GM12892 (cell line): Measurements from ENCODE around the gene SUPT20H.

ENCODE experiments used
- DNase-seq: peaks from one replicate; pipeline ENCODE4 v3.0.0; 2011; ENCODE audit not compliant: insufficient read length
- FAIRE-seq: peaks from 2 replicates; lab custom pipeline; 2011; peaks lifted over from hg19 to GRCh38; lab: Jason Lieb, UNC
- POLR2A ChIP-seq: IDR thresholded peaks from 2 replicates; pipeline ENCODE4 v1.6.1; 2011; ENCODE audit warnings: low read depth, low read length, control low read depth
- POLR2AphosphoS5 ChIP-seq: IDR thresholded peaks from 2 replicates; pipeline ENCODE4 v1.6.1; 2011; ENCODE audit warnings: low read depth, low read length, control low read depth
- TAF1 ChIP-seq: IDR thresholded peaks from 2 replicates; pipeline ENCODE4 v1.6.1; 2011; ENCODE audit warnings: low read depth, mild to moderate bottlenecking, control low read depth, low read length, borderline replicate concordance

The SUPT20H gene

DNA sequence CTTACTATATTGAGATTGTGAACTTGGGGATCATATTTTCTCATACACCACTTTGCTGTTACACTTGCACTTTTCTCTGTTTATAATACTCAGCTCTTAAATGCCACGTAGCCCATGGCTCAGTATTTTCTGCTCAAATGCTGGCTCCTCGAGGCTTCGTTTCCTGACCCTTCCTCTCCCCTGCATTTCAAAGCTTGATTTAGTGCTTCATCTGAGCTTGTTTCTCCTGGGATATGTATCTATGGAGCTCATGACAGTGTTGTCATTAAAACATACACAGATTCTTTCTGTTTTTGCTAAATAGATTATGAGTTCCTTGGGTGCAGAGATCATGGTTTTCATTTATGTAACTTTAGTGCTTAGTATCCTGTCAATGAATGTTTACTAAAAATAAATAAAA, 34.6 kb upstream of the SUPT20H start:
- DNase-seq (no peak), FAIRE-seq (no peak)
- TF ChIP-seq POLR2A (no peak), TAF1 (no peak), POLR2AphosphoS5 (no peak)

DNA sequence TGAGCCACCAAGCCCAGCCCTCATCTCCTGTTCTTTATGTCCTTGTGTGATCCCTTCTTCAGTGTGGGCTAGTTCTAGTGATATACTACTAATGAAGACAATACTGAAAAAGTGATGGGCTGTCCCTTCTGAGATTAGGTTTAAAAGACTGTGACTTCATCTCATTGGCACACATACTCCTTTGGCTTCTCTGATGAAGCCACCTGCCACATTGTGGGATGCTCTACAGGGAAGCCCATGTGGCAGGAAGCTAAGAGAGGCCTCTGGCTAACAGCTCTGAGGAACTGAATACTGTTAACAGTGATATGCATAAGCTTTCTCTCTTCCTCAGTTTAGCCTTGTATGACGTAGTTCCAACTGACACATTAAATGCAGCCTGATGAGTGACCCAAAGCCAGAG, 32.3 kb upstream of the SUPT20H start:
- FAIRE-seq (no peak), DNase-seq (no peak)
- TF ChIP-seq TAF1 (no peak), POLR2AphosphoS5 (no peak), POLR2A (no peak)

DNA sequence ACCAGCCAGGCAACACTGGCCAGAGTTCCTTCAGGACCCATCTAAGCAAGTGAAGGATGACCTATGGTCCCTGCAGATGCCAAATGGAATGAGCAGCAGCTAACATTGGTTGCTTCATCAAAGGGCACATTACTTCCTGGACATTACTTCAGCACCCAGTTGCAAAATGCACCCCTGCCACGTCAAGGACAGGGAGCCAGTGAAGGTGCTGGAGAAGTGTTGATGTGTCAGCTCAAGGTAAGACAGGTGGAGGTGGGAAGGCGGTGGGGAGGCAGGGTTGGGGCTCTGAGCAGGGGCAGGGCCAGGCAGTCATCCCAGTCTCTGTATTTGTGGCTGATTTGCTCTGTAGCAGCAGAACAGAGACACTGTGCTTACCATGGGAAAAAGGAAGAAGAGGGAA, 31.4 kb upstream of the SUPT20H start:
- DNase-seq (no peak), FAIRE-seq (no peak)
- TF ChIP-seq POLR2AphosphoS5 (no peak), TAF1 (no peak), POLR2A (no peak)

DNA sequence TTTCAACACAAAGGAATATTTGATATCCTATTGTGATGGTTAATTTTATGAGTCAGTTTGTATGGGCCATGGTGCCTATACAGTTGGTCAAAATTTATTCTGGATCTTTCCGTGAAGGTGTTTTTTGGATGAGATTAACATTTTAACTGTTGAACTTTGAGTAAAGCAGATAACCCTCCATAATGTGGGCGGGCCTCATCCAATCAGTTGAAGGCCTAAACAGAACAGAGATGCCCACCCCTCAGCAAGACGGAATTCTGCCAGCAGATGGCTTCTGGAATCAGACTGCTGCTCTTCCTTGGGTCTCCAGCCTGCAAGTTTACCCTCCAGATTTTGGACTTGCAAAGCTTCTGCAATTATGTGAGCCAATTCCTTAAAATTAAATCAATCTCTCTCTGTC, 30.0 kb upstream of the SUPT20H start:
- TF ChIP-seq TAF1 (no peak), POLR2AphosphoS5 (no peak), POLR2A (no peak)
- FAIRE-seq (no peak), DNase-seq (no peak)

DNA sequence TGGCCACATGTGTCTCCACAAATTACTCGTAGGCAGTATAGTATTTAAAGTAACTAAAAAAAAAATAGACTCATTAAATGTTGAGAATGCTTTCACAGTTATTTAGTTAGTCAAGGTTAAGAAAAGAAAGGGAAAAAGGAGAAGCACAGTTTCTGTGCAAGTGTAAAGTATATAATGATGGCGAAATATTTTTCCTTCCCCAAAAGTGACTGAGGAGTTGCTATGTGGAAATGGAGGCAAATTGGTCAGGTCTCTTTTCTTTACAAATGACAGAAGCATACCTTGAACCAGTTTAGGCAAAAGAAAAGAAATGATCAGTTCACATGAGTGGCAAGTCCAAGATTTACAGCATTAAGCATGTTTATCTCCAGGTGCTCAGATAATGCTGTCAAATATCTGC, 28.0 kb upstream of the SUPT20H start:
- no peak for FAIRE-seq

DNA sequence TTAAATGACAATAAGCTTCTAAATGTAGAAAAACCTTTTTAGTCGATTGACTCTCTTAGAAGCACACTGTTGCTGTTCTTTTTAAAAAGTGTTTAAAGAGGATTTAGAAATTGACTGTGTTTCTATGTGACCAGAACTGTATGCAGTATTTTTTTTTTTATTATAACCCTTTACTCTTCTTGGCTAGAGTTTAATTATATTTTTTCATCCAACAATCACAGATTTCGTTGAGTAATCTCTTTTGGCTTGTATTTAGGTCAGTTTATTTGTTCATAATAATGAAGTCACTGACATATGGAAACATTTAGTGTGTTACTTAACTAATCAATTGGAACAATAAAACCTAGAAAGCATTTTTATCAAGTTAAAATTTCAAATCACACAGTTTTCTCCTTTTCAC, 26.1 kb upstream of the SUPT20H start:
- FAIRE-seq (no peak), DNase-seq (no peak)
- TF ChIP-seq POLR2A (no peak), TAF1 (no peak)

More for the DNA sequence above, 28.0 kb upstream of the SUPT20H start:
- TF ChIP-seq POLR2A (no peak), POLR2AphosphoS5 (no peak), TAF1 (no peak)
- DNase-seq = no peak

DNA sequence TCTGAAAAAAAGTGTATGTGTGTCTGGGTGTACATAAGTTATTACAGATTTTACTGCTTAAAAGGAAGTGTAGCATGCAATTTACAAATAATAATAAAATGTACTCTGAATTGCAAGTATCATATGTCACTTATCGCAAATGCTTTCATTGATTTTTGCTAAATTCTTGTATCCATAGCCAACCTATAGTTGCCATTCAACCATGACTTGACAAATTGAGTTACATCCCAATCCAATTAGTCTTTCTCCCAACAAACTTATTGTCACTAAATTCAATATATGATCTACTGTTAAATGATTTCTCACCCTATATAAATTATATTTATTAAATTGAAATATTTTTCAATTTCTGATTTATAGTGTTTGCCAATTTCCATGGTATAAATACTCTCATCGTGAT, 17.3 kb upstream of the SUPT20H start:
- no peak for FAIRE-seq
- no peak for DNase-seq
- no peak for TF ChIP-seq POLR2A
- TF ChIP-seq TAF1 = no peak
- TF ChIP-seq POLR2AphosphoS5 = no peak

DNA sequence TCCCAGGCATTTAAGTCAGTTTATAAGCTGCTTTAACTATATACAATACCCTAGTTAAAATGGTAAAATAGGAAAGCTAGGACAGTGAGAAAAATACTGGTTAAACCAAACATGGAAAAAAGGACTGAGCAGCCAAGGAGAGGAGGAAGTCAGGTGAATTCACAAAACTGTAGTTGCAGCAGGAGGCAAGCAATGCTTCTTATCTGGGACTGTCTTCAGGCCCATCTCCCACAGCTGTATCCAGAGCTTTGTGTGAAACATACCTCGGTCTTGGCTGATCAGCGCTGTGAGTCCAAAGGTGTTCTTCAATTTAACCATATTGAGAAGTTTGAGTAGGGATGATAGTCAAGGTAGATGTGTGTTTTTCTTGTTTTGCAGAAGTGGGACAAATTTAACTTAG, 15.7 kb upstream of the SUPT20H start:
- FAIRE-seq = no peak
- TF ChIP-seq POLR2AphosphoS5 (no peak), POLR2A (no peak), TAF1 (no peak)
- no peak for DNase-seq

DNA sequence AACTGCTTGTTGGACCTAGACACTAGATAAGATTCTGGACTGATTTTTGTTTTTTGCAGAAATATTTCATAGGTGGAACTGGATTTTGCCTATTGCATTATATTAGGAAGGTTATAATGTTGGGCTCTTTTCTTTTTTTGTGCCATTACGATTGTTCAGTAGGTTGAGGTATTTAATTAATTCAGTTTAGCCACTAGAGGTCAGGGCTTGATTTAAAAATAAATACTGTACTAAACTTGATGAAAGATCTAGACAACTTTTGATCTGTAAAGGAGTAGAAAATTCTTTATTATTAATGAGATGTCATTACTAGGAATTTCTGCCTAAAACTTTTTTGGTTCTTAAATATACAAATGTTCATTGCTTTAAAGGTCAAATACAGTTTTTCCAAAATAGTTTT, 15.2 kb upstream of the SUPT20H start:
- DNase-seq (no peak), FAIRE-seq (no peak)
- TF ChIP-seq POLR2AphosphoS5 = no peak
- TF ChIP-seq POLR2A = no peak
- TF ChIP-seq TAF1 = no peak

DNA sequence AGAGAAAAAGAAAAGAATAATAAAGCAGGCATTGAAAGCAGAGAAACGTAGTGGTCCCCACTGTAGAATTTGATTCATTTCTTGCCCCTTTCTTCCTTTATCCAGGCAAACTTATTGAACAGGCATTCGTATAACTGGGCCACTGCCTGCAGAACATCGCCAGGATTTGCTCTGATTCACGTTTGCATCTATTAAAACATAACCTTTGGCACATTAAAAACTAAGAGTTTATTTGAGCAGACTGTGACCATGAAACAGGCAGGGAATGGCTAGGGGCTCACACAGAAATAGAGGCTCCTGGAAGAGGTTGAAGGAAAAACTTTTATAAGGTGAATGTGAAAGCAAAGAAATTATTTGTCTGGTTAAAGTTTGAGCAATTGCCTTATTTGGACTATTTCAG, 12.5 kb upstream of the SUPT20H start:
- no peak for FAIRE-seq
- TF ChIP-seq TAF1 (no peak), POLR2A (no peak), POLR2AphosphoS5 (no peak)
- DNase-seq = no peak

DNA sequence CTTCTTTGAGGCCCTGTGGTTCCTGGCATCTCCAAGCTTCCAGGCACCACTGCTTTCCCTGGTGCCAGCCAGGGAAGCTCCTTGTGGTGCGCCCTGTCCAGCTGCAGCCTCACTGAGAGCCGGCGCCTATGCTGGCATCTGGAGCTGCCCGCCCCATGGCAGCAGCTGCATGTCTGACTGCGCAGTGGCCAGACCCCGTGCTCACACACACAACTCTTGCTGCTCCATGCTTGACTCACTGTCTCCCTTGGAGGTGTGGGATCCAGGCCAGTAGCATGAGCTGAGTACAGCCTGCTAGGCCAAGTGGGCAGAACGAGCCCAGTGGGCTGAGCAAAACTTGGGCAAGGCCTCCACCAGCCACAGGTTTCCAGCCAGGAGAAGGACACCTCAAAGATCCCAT, 11.5 kb upstream of the SUPT20H start:
- TF ChIP-seq POLR2AphosphoS5 (no peak), TAF1 (no peak), POLR2A (no peak)
- FAIRE-seq (no peak), DNase-seq (no peak)

DNA sequence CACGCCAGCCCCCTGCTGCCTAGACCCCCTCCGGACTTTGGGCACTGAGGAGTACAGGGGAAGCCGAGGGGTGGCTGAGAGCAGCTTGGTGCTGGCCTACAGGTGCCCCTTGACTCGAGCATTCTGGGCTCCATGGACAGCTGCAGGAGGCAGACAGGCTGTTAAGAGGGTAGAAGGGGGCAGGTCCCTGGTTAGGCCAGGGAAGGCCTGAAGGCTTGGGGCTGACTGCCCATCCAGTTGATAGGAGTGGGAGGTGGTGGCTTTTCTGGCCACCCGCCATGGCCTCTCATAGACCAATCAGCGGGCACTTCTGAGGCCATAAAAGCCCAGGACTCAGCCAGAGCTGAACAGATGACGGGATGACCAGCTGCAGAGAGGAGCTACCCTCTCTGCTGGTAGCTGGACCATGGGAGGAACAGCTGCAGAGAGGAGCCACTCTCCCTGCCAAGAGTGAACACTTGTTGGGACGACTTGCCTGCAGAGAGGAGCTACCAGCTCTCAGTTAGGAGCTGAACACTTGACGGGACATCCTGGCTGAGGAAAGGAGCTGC, 10.7 kb upstream of the SUPT20H start:
- no peak for DNase-seq
- no peak for TF ChIP-seq POLR2A
- no peak for TF ChIP-seq POLR2AphosphoS5
- TF ChIP-seq TAF1 = no peak
- FAIRE-seq = no peak
